Body of pancreas (tissue), 4 donors: ENCODE data around the gene PNRC1. TPM values are rescaled to one million over a fixed set of nuclear protein-coding genes. Genes with fewer than 3 reads are reported as not detected.
"Not testable (repeated sequence)": the region's sequence is repeated elsewhere in the genome, so short reads cannot be mapped to it uniquely, and the experiment has no call there.

Experiments used
- ATAC-seq: fragments of 150-250 bp; one replicate; pipeline ENCODE4 v1.9.1; 2016
- DNase-seq, 4 donors: peaks; one replicate each; pipeline ENCODE4 v3.0.0-alpha.2; 2019
- H3K27ac ChIP-seq, 4 donors: fragments of 200-600 bp; sonication (generic); 1 replicate in 3 of 4; 2 replicates in 1 of 4; pipeline versions ENCODE4 v1.5.1 to v1.6.1; 2016 to 2019; ENCODE audit warnings: mild to moderate bottlenecking in 1 of 4, mixed read lengths in 1 of 4, moderate library complexity in 1 of 4
- H3K27me3 ChIP-seq, 2 donors: fragments of 200-600 bp; sonication (generic); one replicate each; pipeline ENCODE4 v1.6.0; 2016; ENCODE audit warnings: mild to moderate bottlenecking in 1 of 2
- H3K36me3 ChIP-seq, 2 donors: fragments of 200-600 bp; sonication (generic); replicated peaks in 1 of 2; 2 replicates each; pipeline ENCODE4 v1.5.1; 2016; ENCODE audit warnings: low read depth in 2 of 2; ENCODE audit not compliant: insufficient read depth in 1 of 2
- H3K4me1 ChIP-seq: fragments of 200-600 bp; sonication (generic); one replicate; pipeline ENCODE4 v1.6.0; 2016
- H3K4me3 ChIP-seq, 2 donors: fragments of 200-600 bp; sonication (generic); 1 replicate in 1 of 2; 2 replicates in 1 of 2; pipeline ENCODE4 v1.5.1; 2016 to 2019
- H3K9me3 ChIP-seq, 3 donors: fragments of 200-600 bp; sonication (generic); 1 replicate in 2 of 3; 2 replicates in 1 of 3; pipeline ENCODE4 v1.5.1; 2016
- POLR2A ChIP-seq, 3 donors: fragments of 450-650 bp; IDR thresholded peaks; one replicate each; pipeline ENCODE4 v1.6.1; 2016; ENCODE audit warnings: antibody characterized with exemption in 3 of 3, mild to moderate bottlenecking in 2 of 3
- WGBS, 2 donors: methylation state at CpG; one replicate each; pipeline ENCODE4 v1.1.5; 2017; 5-methylcytosine and 5-hydroxymethylcytosine counted together
- intact Hi-C: fragments of 100-400 bp; cut with DNase I; formaldehyde crosslinking; loops from one replicate; pipeline ENCODE4 v1.15.1; 2023
- total RNA-seq, 2 donors: library from RNA; depleted of rRNA; stranded (reverse); fragments of >200 nt; gene quantifications; one replicate each; pipeline ENCODE4 v1.1.0, GENCODE V29; 2016
- TF ChIP-seq, protein P1 (sequence below), 7 experiments: fragments of 450-650 bp in 4 of 7; fragments of 200-600 bp in 3 of 7; sonication (generic) in 3 of 7; IDR thresholded peaks; one replicate each; pipeline ENCODE4 v1.5.1; 2016 to 2019; ENCODE audit warnings: antibody characterized with exemption in 7 of 7

PNRC1 gene
- total RNA-seq, 2 donors from 2014 or later = 133 to 179 TPM

DNA sequence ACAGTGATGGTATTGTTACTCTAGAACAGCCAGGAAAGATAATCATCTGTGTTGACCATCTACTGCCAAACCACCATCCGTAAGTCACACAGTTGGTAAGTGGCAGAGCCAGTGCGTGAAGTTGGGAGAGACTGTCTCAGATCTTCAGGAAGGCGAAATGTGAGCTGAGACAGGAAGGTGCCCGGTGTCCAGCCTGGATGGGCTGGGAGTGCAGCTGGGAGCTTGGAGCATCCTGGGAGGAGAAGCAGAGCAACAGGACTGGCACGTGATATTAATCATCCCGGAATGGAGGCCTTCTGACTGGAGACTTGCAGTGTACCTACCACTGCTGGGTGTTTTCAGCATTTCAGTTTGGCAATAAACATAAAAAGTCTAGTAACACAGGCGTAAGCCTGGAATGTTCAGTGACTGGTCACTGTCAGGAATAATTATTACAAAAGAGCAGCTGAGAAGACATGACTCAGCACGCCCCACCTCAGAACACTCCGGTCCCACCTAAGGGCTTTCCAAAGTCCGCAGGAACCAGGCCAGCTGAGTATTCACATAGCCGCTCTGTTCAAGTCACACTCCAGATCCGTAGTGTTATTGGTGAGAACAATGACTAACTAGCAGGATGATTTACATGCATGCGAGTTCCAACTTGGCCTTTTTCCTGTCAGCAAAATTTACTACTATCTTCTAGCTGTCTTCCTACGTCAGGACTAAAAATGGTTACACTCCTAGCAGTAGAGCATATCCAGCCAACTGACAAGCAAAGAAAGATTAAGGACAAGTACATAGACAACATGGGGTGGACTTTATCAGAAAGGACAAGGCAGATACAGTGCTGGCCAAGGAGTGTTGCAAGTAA lies 45.1 kb upstream of the PNRC1 start:
- H3K4me3 ChIP-seq = no peak overlapping the region
- H3K9me3 ChIP-seq = no peaks in the 10 kb centered on the region
- peak overlapping the region; percentile 86 to 95 (median 91) for H3K27ac ChIP-seq
- DNase-seq (peak; percentile 79 to 92 (median 84)), ATAC-seq (peak; percentile 89)
- no peaks in the 10 kb centered on the region for H3K36me3 ChIP-seq
- WGBS, 2 donors = 24 to 28% methylated on average over 14 of the region's 14 CpGs
- H3K27me3 ChIP-seq = no peaks in the 10 kb centered on the region
- intact Hi-C loops = no loop called here
- TF ChIP-seq, protein P1, sequence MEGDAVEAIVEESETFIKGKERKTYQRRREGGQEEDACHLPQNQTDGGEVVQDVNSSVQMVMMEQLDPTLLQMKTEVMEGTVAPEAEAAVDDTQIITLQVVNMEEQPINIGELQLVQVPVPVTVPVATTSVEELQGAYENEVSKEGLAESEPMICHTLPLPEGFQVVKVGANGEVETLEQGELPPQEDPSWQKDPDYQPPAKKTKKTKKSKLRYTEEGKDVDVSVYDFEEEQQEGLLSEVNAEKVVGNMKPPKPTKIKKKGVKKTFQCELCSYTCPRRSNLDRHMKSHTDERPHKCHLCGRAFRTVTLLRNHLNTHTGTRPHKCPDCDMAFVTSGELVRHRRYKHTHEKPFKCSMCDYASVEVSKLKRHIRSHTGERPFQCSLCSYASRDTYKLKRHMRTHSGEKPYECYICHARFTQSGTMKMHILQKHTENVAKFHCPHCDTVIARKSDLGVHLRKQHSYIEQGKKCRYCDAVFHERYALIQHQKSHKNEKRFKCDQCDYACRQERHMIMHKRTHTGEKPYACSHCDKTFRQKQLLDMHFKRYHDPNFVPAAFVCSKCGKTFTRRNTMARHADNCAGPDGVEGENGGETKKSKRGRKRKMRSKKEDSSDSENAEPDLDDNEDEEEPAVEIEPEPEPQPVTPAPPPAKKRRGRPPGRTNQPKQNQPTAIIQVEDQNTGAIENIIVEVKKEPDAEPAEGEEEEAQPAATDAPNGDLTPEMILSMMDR (IDR thresholded peaks at IDR 0.05) = peak in 1 of 7 experiments; percentile 10
- TF ChIP-seq POLR2A (IDR thresholded peaks at IDR 0.05) = peak in 2 of 3 donors; percentile 51 to 52
- H3K4me1 ChIP-seq = peaks cover 40% of the 10 kb centered on the region

DNA sequence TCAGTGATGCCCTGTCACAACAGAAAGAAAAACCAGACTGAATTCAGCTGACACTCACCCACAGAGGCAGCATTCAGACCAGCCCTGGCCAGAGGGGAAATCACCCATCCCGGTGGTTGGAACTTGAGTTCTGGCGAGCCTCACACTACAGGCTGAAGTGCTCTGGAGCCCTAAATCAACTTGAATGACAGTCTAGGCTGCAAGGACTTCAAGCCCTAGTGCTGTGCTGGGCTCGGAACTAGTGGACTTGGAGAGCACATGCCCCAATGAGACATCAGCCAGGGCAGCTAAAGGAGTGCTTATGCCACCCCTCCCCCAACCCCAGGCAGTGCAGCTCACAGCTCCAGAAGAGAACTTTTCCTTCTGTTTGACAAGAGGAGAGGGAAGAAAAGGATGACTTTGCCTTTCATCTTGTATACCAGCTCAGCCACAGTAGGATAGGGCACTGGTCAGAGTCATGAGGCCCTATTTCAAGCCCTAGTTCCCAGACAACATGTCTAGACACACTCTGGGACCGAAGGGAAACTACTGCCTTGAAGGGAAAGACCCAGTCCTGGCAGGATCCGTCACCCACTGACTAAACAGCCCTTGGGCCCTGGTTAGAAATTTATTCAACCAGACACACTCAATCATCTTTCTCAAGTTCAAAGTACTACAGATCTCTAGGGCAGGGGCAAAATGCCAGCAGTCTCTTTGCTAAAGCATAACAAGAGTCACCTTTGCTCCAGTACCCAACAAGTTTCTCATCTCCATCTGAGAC lies 43.2 kb upstream of the PNRC1 start:
- DNase-seq = peak in 1 of 4 donors; percentile 26
- Histone ChIP-seq H3K27ac (peak overlapping the region; percentile 73 to 95 (median 91)), H3K4me1 (peaks cover 40% of the 10 kb centered on the region), H3K9me3 (no peaks in the 10 kb centered on the region), H3K4me3 (no peak overlapping the region), H3K36me3 (no peaks in the 10 kb centered on the region), H3K27me3 (no peaks in the 10 kb centered on the region)
- intact Hi-C loops = no loop called here
- no peak for TF ChIP-seq POLR2A (IDR thresholded peaks at IDR 0.05)
- TF ChIP-seq, protein P1 (IDR thresholded peaks at IDR 0.05) = no peak
- WGBS, 2 donors = 53 to 70% methylated on average over 5 of the region's 5 CpGs
- no peak for ATAC-seq

DNA sequence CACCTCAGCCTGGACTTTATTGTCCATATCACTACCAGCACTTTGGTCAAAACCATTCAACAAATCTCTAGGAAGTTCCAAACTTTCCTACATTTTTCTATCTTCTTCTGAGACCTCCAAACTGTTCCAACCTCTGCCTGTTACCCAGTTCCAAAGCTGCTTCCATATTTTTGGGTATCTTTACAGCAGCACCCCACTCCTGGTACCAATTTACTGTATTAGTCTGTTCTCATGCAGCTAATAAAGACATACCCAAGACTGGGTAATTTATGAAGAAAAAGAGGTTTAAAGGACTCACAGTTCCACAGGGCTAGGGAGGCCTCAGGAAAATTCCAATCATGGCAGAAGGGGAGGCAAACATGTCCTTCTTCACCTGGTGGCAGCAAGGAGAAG lies 42.7 kb upstream of the PNRC1 start:
- Histone ChIP-seq H3K4me1 (peaks cover 40% of the 10 kb centered on the region), H3K27ac (peak overlapping the region in 1 of 4 donors; percentile 89)
- DNase-seq, H3K36me3 ChIP-seq, ATAC-seq, H3K27me3 ChIP-seq, intact Hi-C loops, H3K4me3 ChIP-seq, H3K9me3 ChIP-seq: not testable (repeated sequence)

DNA sequence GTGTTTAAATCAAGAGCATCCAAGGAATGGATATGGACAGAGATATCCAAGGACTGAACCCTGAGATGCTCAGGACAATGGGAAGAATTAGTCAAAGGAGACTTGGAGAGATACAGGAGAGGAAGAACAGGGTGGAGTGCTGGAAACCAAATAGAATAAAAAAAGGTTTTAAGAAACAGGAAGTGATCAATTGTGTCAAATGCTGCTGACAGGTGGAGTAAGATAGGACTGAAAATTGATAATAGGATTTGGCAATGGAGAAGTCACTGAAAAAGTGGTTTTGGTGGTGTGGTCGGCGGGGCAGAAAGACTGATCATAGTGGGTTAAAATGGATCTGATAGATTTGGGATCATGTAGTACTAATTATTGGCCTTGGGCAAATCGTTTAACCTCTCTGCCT lies 37.9 kb upstream of the PNRC1 start:
- intact Hi-C loops = no loop called here
- ATAC-seq = no peak

More for the DNA sequence above, 37.9 kb upstream of the PNRC1 start:
- DNase-seq = no peak
- TF ChIP-seq, protein P1 (IDR thresholded peaks at IDR 0.05) = no peak
- no peak for TF ChIP-seq POLR2A (IDR thresholded peaks at IDR 0.05)
- WGBS, 2 donors = 69 to 77% methylated on average over 3 of the region's 3 CpGs
- no peak overlapping the region for H3K27ac ChIP-seq
- no peak overlapping the region for H3K4me3 ChIP-seq
- peaks cover 4% of the 10 kb centered on the region for H3K4me1 ChIP-seq
- H3K36me3 ChIP-seq = no peaks in the 10 kb centered on the region
- H3K27me3 ChIP-seq = no peaks in the 10 kb centered on the region
- H3K9me3 ChIP-seq = no peaks in the 10 kb centered on the region
